Measurements from ENCODE around the gene DCUN1D4. TPM values are rescaled to one million over a fixed set of nuclear protein-coding genes. Genes with fewer than 3 reads are reported as not detected.
A peak's percentile ranks its signal among the peaks of the same experiment; 100 is the strongest.

The DCUN1D4 gene
- polyA plus RNA-seq, 6 donors from 2014 or later = 9.2 to 14.4 (median 11.9) TPM

GRCh38 chr4:51844153-51845054 lies 1.5 kb downstream of the DCUN1D4 start:
- Mint-ChIP-seq H3K27me3 (no peaks in the 10 kb centered on the region), H3K36me3 (peaks cover 0 to 8% of the 10 kb centered on the region in 2 donors), H3K4me1 (peaks cover 13 to 33% (median 19%) of the 10 kb centered on the region in 3 donors), H3K27ac (peak overlapping the region; percentile 27 to 95 (median 76)), H3K4me3 (peak overlapping the region; percentile 89 to 99 (median 96)), H3K9me3 (no peaks in the 10 kb centered on the region)
- peak; percentile 72 for DNase-seq
- ATAC-seq (ENCODE audit: low read depth in 2 of 2) = peak; percentile 42 to 47

DNA sequence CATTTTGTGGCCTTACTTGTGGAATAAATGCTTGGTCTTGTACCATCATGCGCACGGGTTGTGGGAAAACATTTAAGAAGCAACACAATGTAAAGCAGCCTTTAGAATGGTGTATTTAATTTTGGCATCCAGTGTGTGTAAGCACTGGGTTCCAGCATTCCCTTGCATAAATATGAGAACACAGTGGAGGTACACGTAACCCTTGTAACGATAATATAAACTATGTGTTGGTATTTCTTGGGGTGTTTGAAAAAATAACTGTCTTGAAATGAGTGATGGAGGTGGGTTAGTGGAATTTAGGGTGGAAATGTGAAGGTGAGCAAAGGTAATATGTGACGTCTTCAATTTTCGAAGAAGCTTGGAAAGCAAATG lies 2.1 kb downstream of the DCUN1D4 start:
- H3K4me1 Mint-ChIP-seq = peaks cover 15 to 36% (median 21%) of the 10 kb centered on the region in 3 donors
- DNase-seq = no peak
- peaks cover 0 to 8% of the 10 kb centered on the region in 2 donors for H3K36me3 Mint-ChIP-seq
- no peak for ATAC-seq (ENCODE audit: low read depth in 2 of 2)
- no peaks in the 10 kb centered on the region for H3K27me3 Mint-ChIP-seq
- H3K4me3 Mint-ChIP-seq = peak overlapping the region; percentile 89 to 99 (median 96)
- no peaks in the 10 kb centered on the region for H3K9me3 Mint-ChIP-seq
- peak overlapping the region in 4 of 6 donors; percentile 1 to 95 (median 37) for H3K27ac Mint-ChIP-seq

DNA sequence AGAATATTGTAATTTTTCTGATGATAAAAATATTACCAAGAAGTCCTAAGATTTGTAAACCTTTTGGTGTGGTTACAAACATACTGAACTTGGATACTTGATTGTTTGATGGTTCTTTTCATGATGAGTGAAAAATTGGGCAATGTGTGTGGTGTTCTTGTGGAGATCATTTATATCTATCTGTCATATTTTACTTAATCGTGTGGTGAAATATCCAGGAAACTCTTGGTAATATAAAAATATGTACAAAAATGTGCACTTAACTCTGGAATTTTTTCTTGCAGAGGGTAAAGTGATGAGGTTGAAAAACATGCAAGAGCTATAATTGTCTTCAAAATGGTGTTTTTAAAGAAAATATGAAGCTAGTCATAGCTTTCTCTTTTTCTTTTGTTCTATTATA lies 2.8 kb downstream of the DCUN1D4 start:
- no peak for ATAC-seq (ENCODE audit: low read depth in 2 of 2)
- Mint-ChIP-seq H3K4me1 (peaks cover 21 to 43% (median 26%) of the 10 kb centered on the region in 3 donors), H3K9me3 (no peaks in the 10 kb centered on the region), H3K36me3 (peaks cover 0 to 8% of the 10 kb centered on the region in 2 donors), H3K4me3 (peak overlapping the region in 2 of 8 donors; percentile 95 to 98), H3K27me3 (no peaks in the 10 kb centered on the region), H3K27ac (no peak overlapping the region)
- no peak for DNase-seq

DNA sequence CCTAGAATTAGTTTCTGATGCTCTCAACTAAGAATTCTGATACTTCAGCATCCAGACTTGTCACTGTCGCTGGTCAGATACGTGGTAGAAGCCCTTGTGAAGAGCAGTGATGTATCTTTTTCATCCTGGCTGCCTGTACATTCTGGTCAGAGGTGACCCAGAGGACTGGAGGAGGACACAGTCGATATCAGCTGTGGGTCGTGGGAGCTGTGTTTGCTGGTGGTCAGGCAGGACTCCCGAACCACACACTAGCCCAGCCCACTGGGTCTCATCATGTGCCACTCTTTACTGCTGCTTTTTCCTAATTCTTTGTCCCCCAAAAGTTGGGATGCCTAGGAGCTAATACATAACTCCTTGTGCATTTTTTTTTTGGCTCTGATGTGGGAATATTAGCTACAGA lies 6.5 kb downstream of the DCUN1D4 start:
- Mint-ChIP-seq H3K36me3 (no peaks in the 10 kb centered on the region), H3K9me3 (no peaks in the 10 kb centered on the region), H3K27ac (peak overlapping the region in 1 of 6 donors; percentile 76), H3K4me3 (peak overlapping the region in 1 of 8 donors; percentile 49), H3K27me3 (no peaks in the 10 kb centered on the region), H3K4me1 (peaks cover 34 to 65% (median 40%) of the 10 kb centered on the region in 3 donors)
- no peak for DNase-seq
- ATAC-seq (ENCODE audit: low read depth in 2 of 2) = no peak

- Mint-ChIP-seq H3K4me3 (no peak overlapping the region), H3K36me3 (peaks cover 0 to 3% of the 10 kb centered on the region in 2 donors), H3K4me1 (peaks cover 38 to 65% (median 45%) of the 10 kb centered on the region in 3 donors), H3K9me3 (no peaks in the 10 kb centered on the region), H3K27ac (no peak overlapping the region), H3K27me3 (no peaks in the 10 kb centered on the region)
- DNase-seq (no peak), ATAC-seq (ENCODE audit: low read depth in 2 of 2) (no peak)
Measured at GRCh38 chr4:51850294-51850693, 7.3 kb downstream of the DCUN1D4 start.

DNA sequence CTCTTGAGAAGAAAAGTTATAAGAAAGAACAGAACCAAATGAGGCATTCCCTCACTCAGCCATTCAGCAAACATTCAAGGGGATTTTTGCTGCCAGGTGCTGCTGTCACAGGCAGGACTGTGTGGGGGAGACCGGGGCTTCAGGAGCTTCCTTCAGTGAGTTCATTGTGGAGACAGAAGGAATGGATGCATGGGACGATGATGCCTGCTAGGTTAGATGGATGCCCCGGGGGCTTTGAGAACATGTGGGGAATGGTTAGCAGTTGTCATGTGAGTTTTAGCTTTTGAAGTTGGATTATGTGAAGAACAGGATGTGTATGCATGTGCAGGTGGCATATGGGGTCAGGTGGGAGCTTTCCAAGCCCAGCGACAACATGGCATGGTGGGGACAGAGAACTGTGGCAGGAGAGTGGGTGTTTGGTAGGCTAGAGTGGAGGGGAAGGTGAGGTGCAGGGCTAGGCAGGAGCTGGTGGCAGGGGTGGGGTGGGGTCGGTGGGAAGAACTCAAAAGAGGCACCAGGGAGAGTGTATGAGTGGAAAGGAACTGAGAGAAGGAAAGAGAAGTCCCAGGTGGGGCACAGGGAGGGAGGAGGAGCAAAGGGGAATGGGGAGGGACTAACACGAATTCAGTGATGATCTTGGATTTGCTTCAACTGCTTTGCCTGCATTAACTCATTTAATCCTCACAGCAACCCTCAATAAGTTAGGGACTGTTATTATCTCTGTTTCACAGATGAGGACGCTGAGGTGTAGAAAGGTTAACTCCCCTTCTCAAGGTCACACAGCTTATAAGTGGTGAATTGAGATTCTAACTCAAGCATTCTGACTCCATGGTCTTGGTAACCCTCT lies 8.4 kb downstream of the DCUN1D4 start:
- H3K27ac Mint-ChIP-seq = peak overlapping the region in 3 of 6 donors; percentile 7 to 73 (median 20)
- H3K36me3 Mint-ChIP-seq = peaks cover 0 to 4% of the 10 kb centered on the region in 2 donors
- no peaks in the 10 kb centered on the region for H3K9me3 Mint-ChIP-seq
- DNase-seq (no peak), ATAC-seq (ENCODE audit: low read depth in 2 of 2) (no peak)
- no peaks in the 10 kb centered on the region for H3K27me3 Mint-ChIP-seq
- peak overlapping the region in 2 of 8 donors; percentile 32 to 42 for H3K4me3 Mint-ChIP-seq
- H3K4me1 Mint-ChIP-seq = peaks cover 40 to 64% (median 48%) of the 10 kb centered on the region in 3 donors

GRCh38 chr4:51851937-51852290 lies 9.0 kb downstream of the DCUN1D4 start:
- H3K36me3 Mint-ChIP-seq = peaks cover 0 to 4% of the 10 kb centered on the region in 2 donors
- no peak overlapping the region for H3K27ac Mint-ChIP-seq
- no peaks in the 10 kb centered on the region for H3K9me3 Mint-ChIP-seq
- ATAC-seq (ENCODE audit: low read depth in 2 of 2) = no peak
- DNase-seq = no peak
- H3K27me3 Mint-ChIP-seq = no peaks in the 10 kb centered on the region
- H3K4me3 Mint-ChIP-seq = no peak overlapping the region
- peaks cover 40 to 63% (median 47%) of the 10 kb centered on the region in 3 donors for H3K4me1 Mint-ChIP-seq

- Mint-ChIP-seq H3K27me3 (no peaks in the 10 kb centered on the region), H3K36me3 (peaks cover 4 to 5% of the 10 kb centered on the region in 2 donors), H3K27ac (peak overlapping the region in 2 of 6 donors; percentile 4 to 49), H3K4me1 (peaks cover 44 to 68% (median 49%) of the 10 kb centered on the region in 3 donors), H3K4me3 (no peak overlapping the region), H3K9me3 (no peaks in the 10 kb centered on the region)
- DNase-seq = no peak
- no peak for ATAC-seq (ENCODE audit: low read depth in 2 of 2)
Measured at GRCh38 chr4:51853027-51853682, 10.2 kb downstream of the DCUN1D4 start.

- Mint-ChIP-seq H3K9me3 (no peaks in the 10 kb centered on the region), H3K27me3 (no peaks in the 10 kb centered on the region), H3K4me1 (peaks cover 42 to 67% (median 48%) of the 10 kb centered on the region in 3 donors), H3K27ac (no peak overlapping the region), H3K4me3 (peak overlapping the region in 1 of 8 donors; percentile 51), H3K36me3 (peaks cover 5 to 7% of the 10 kb centered on the region in 2 donors)
- DNase-seq (no peak), ATAC-seq (ENCODE audit: low read depth in 2 of 2) (no peak)
Measured at GRCh38 chr4:51855270-51855669, 12.3 kb downstream of the DCUN1D4 start.

DNA sequence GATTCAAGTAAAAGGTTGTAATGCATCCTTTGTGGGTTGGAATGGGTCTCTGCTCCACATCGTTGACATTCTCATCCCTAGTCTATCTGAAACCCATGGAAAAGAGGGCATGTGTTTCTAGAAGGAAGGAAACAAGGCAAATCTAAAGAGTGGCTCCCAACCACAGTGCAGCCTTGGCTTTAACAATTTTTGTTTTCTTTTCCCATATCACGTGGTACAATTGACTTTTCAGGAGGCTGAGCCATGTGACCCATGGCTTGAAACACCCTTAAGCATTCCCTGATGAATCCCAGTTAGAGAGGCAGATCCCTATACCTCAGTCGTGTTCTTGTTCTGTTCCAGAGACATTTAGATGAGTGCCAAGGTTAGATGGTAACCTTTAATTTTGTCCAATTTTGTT lies 12.8 kb downstream of the DCUN1D4 start:
- peak overlapping the region in 1 of 8 donors; percentile 51 for H3K4me3 Mint-ChIP-seq
- H3K9me3 Mint-ChIP-seq = no peaks in the 10 kb centered on the region
- no peaks in the 10 kb centered on the region for H3K27me3 Mint-ChIP-seq
- H3K27ac Mint-ChIP-seq = peak overlapping the region in 1 of 6 donors; percentile 39
- peaks cover 38 to 62% (median 43%) of the 10 kb centered on the region in 3 donors for H3K4me1 Mint-ChIP-seq
- peaks cover 7 to 9% of the 10 kb centered on the region in 2 donors for H3K36me3 Mint-ChIP-seq
- no peak for DNase-seq
- ATAC-seq (ENCODE audit: low read depth in 2 of 2) = no peak

GRCh38 chr4:51858605-51859202 lies 15.8 kb downstream of the DCUN1D4 start:
- H3K27ac Mint-ChIP-seq = no peak overlapping the region
- H3K27me3 Mint-ChIP-seq = no peaks in the 10 kb centered on the region
- DNase-seq (no peak), ATAC-seq (ENCODE audit: low read depth in 2 of 2) (no peak)
- peaks cover 7 to 13% of the 10 kb centered on the region in 2 donors for H3K36me3 Mint-ChIP-seq
- H3K4me1 Mint-ChIP-seq = peaks cover 21 to 46% (median 25%) of the 10 kb centered on the region in 3 donors
- no peaks in the 10 kb centered on the region for H3K9me3 Mint-ChIP-seq
- H3K4me3 Mint-ChIP-seq = no peak overlapping the region

DNA sequence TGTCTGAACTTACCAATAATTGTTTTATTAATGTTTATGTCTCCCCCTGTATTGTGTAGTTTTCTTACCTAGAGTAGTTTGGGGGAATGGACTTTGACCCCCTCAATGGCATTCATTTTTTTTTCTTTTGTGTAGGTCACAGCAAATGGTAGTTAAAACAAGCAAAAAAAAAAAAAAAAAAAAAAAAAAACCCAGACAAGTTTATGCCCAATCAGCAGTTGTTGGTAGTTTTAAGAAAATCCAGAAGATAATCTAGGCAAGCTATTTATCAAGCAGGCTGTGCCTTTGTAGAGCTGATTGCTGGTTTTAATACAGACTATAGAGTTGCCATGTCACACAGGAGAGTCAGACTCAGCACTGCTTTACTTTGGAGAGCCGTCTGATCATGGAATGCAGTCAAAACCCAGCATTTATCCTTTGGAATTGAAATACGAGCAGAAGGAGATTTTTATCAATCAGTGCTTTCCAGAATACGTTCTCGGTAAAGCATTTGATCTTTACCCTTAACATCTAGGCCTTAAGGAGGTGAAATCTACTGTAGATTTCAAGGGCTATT lies 16.6 kb downstream of the DCUN1D4 start:
- ATAC-seq (ENCODE audit: low read depth in 2 of 2) (no peak), DNase-seq (no peak)
- H3K27me3 Mint-ChIP-seq = no peaks in the 10 kb centered on the region
- H3K4me3 Mint-ChIP-seq = no peak overlapping the region
- H3K36me3 Mint-ChIP-seq = peaks cover 7 to 13% of the 10 kb centered on the region in 2 donors
- H3K9me3 Mint-ChIP-seq = no peaks in the 10 kb centered on the region
- H3K4me1 Mint-ChIP-seq = peaks cover 17 to 41% (median 22%) of the 10 kb centered on the region in 3 donors
- H3K27ac Mint-ChIP-seq = no peak overlapping the region

All from naive B cell (primary cell).